Measurements from ENCODE around the gene EIF4G3.

- TF ChIP-seq CTCF (IDR thresholded peaks at IDR 0.05 in 4 of 5, conservative IDR thresholded peaks at IDR 0.05 in 1 of 5), result no peak
- no peak for TF ChIP-seq POLR2A (IDR thresholded peaks at IDR 0.05)
Observed at GRCh38 chr1:20884513-20884912, 292.2 kb downstream of the EIF4G3 start.

Data from gastrocnemius medialis (tissue), 4 donors.